ENCODE results near the gene CRMP1.

Gene CRMP1

GRCh38 chr4:5790546-5790857 is 102.4 kb downstream of the CRMP1 start:
- no peak for DNase-seq

GRCh38 chr4:5789141-5789540 is 103.7 kb downstream of the CRMP1 start:
- no peak for DNase-seq

- DNase-seq, result no peak
Measured at GRCh38 chr4:5788144-5788543, 104.7 kb downstream of the CRMP1 start.

GRCh38 chr4:5787311-5787710 is 105.6 kb downstream of the CRMP1 start:
- DNase-seq, result no peak

- no peak for DNase-seq
Measured at GRCh38 chr4:5785806-5786680, 106.8 kb downstream of the CRMP1 start.

- DNase-seq, result no peak
Measured at GRCh38 chr4:5784960-5785611, 107.8 kb downstream of the CRMP1 start.

- no peak for DNase-seq
Measured at GRCh38 chr4:5784021-5784420, 108.9 kb downstream of the CRMP1 start.

- no peak for DNase-seq
Measured at GRCh38 chr4:5783486-5783885, 109.4 kb downstream of the CRMP1 start.

GRCh38 chr4:5782829-5783476 is 109.9 kb downstream of the CRMP1 start:
- no peak for DNase-seq

GRCh38 chr4:5781691-5782090 is 111.2 kb downstream of the CRMP1 start:
- no peak for DNase-seq

GRCh38 chr4:5780831-5781480 is 111.9 kb downstream of the CRMP1 start:
- DNase-seq, result no peak

- DNase-seq, result no peak
Measured at GRCh38 chr4:5776510-5776909, 116.4 kb downstream of the CRMP1 start.

- DNase-seq, result no peak
Measured at GRCh38 chr4:5774416-5775036, 118.4 kb downstream of the CRMP1 start.

- DNase-seq, result no peak
Measured at GRCh38 chr4:5773271-5773555, 119.7 kb downstream of the CRMP1 start.

- no peak for DNase-seq
Measured at GRCh38 chr4:5772528-5773270, 120.2 kb downstream of the CRMP1 start.

Data from T-helper 1 cell (primary cell).